HEK293T (cell line): Measurements from ENCODE around the gene TBR1.

Experiments
- BHLHE40 ChIP-seq: fragments of 450-650 bp; IDR thresholded peaks from 2 replicates; pipeline ENCODE4 v1.6.1; 2016; ENCODE audit warnings: mild to moderate bottlenecking, moderate library complexity, borderline replicate concordance
- ELF4 ChIP-seq: fragments of 450-650 bp; IDR thresholded peaks from 2 replicates; pipeline ENCODE4 v1.6.1; 2017; ENCODE audit warnings: antibody characterized with exemption
- FOXA1 ChIP-seq: fragments of 450-650 bp; IDR thresholded peaks from 2 replicates; pipeline ENCODE4 v1.6.1; 2016; ENCODE audit warnings: mild to moderate bottlenecking
- FOXK2 ChIP-seq: fragments of 450-650 bp; IDR thresholded peaks from 2 replicates; pipeline ENCODE4 v1.6.1; 2016; ENCODE audit warnings: mild to moderate bottlenecking
- FOXM1 ChIP-seq: fragments of 450-650 bp; IDR thresholded peaks from 2 replicates; pipeline ENCODE4 v1.6.1; 2017; ENCODE audit warnings: mild to moderate bottlenecking, borderline replicate concordance
- PKNOX1 ChIP-seq: fragments of 450-650 bp; IDR thresholded peaks from 2 replicates; pipeline ENCODE4 v1.6.1; 2016
- SP1 ChIP-seq: fragments of 450-650 bp; IDR thresholded peaks from 2 replicates; pipeline ENCODE4 v1.6.1; 2017
- TARDBP ChIP-seq: fragments of 450-650 bp; IDR thresholded peaks from 2 replicates; pipeline ENCODE4 v1.6.1; 2016

GRCh38 chr2:161425728-161426454, 9.8 kb downstream of the TBR1 start:
- TF ChIP-seq FOXA1, result no peak
- no peak for TF ChIP-seq ELF4
- no peak for TF ChIP-seq BHLHE40
- TF ChIP-seq FOXK2, result no peak
- no peak for TF ChIP-seq FOXM1
- no peak for TF ChIP-seq SP1
- no peak for TF ChIP-seq PKNOX1
- TF ChIP-seq TARDBP, result no peak
